GM12891 (cell line): ENCODE data around the gene MDFI.

Experiments
- DNase-seq: peaks from one replicate; pipeline ENCODE4 v3.0.0; 2011; ENCODE audit warnings: low spot score; ENCODE audit not compliant: insufficient read length
- FAIRE-seq: peaks from 2 replicates; lab custom pipeline; 2011; peaks lifted over from hg19 to GRCh38; lab: Jason Lieb, UNC
- PAX5 ChIP-seq: IDR thresholded peaks from 2 replicates; pipeline ENCODE4 v1.6.1; 2011; ENCODE audit warnings: low read length, moderate library complexity, mild to moderate bottlenecking; ENCODE audit not compliant: insufficient read depth, severe bottlenecking
- POLR2A ChIP-seq: IDR thresholded peaks from 2 replicates; pipeline ENCODE4 v1.6.1; 2011; ENCODE audit warnings: low read depth, low read length, control low read depth
- POLR2AphosphoS5 ChIP-seq: IDR thresholded peaks from 2 replicates; pipeline ENCODE4 v1.6.1; 2011; ENCODE audit warnings: low read depth, low read length, control low read depth
- POU2F2 ChIP-seq: IDR thresholded peaks from 2 replicates; pipeline ENCODE4 v1.6.1; 2011; ENCODE audit warnings: low read depth, mild to moderate bottlenecking, control low read depth, low read length, moderate library complexity
- SPI1 ChIP-seq: IDR thresholded peaks from 2 replicates; pipeline ENCODE4 v1.6.1; 2011; ENCODE audit warnings: low read depth, low read length, control low read depth
- TAF1 ChIP-seq: IDR thresholded peaks from 2 replicates; pipeline ENCODE4 v1.6.1; 2011; ENCODE audit warnings: low read depth, low read length, control low read depth

MDFI gene

GRCh38 chr6:41702089-41702745 is 63.9 kb downstream of the MDFI start:
- DNase-seq = no peak
- no peak for FAIRE-seq
- TF ChIP-seq POLR2AphosphoS5 (no peak), POLR2A (no peak), TAF1 (no peak), POU2F2 (no peak), SPI1 (no peak), PAX5 (no peak)

DNA sequence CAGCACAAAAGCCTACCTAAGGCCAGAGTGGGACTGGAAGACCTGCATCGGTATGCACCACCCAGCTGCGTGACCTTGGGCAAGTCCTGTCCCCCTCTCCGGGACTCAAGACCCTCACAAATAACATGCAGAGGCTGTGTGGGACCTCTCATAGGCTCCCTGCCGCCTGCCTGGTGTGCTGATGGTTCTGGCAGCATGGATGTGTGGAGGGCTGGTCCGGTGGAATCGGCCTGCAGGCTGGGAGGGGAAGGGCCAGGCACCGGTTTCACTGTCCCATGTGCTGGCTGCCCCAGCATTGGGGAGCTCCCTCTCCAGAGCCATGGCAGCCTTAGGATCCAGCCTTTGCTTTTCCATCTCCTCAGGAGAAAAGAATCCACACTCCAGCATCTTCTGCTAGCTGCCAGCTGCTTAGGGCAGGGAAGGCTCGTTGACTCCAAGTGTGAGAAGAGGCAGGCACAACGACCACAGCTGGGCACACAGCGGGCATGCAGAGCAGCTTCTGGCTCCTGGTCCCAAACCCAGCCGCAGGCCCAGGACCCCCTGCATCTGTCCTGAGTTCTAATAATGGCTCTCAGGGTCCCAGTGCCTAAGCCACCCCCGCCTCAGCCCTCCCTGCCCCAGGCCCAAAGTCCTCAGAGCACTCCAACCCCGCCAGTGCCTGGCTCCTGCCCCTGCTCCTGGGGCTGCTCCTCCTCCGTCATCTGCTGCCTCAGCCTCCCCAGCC is 64.7 kb downstream of the MDFI start:
- TF ChIP-seq POLR2A (no peak), POU2F2 (no peak), TAF1 (no peak), SPI1 (no peak), POLR2AphosphoS5 (no peak), PAX5 (no peak)
- no peak for DNase-seq
- FAIRE-seq = no peak
